Measurements from ENCODE around the gene MCM9. TPM values are rescaled to one million over a fixed set of nuclear protein-coding genes. Genes with fewer than 3 reads are reported as not detected.

The MCM9 gene
- total and polyA plus RNA-seq, 2 donors (not counting 1 experiment from before 2014, with no cell fraction given), result 1.2 to 9.6 TPM

DNA sequence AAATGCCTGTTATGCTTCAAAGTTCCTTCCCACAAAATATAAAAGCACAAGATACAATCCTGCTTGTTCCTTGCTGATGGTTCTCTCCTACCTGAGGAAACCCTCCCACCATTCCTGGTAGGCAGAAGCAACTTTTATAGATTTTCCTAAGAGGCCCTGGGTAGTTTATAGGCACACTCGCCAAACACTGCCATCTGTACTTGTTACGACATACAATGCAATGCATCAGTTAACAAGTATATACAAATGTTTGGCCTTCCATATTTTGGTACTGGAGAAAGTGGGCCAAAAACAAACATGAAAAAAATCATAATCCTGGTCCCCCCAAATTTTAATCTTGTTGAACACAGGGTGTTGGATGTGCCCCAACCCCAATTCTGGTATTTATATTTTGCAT is 16.6 kb downstream of the MCM9 start:
- H2AFZ ChIP-seq (ENCODE audit: low read length), result no peak overlapping the region
- no peak overlapping the region for H3K27ac ChIP-seq (ENCODE audit: insufficient read depth, low read length)
- no peaks in the 10 kb centered on the region for H3K4me1 ChIP-seq (ENCODE audit: control insufficient read depth, extremely low read depth, insufficient read depth, low read length)
- no peak overlapping the region for H3K9ac ChIP-seq (ENCODE audit: insufficient read depth, low read length)
- H4K20me1 ChIP-seq (ENCODE audit: control insufficient read depth, extremely low read depth, insufficient read depth, low read length), result no peaks in the 10 kb centered on the region
- H3K4me2 ChIP-seq (ENCODE audit: extremely low read depth, insufficient read depth, low read length), result no peak overlapping the region
- H3K4me3 ChIP-seq (replicated peaks in 1 of 4; ENCODE audit: control extremely low read depth in 1 of 4, insufficient read depth in 1 of 4, low read depth in 3 of 4, low read length in 4 of 4), result no peak overlapping the region
- H3K36me3 ChIP-seq (ENCODE audit: control insufficient read depth, insufficient read depth, low read length), result no peaks in the 10 kb centered on the region
- no peaks in the 10 kb centered on the region for H3K9me3 ChIP-seq (ENCODE audit: control insufficient read depth, insufficient read depth, low read depth, low read length)
- TF ChIP-seq EZH2 (IDR thresholded peaks at IDR 0.05; ENCODE audit: low read length, missing control alignments), result no peak
- TF ChIP-seq, protein P1, sequence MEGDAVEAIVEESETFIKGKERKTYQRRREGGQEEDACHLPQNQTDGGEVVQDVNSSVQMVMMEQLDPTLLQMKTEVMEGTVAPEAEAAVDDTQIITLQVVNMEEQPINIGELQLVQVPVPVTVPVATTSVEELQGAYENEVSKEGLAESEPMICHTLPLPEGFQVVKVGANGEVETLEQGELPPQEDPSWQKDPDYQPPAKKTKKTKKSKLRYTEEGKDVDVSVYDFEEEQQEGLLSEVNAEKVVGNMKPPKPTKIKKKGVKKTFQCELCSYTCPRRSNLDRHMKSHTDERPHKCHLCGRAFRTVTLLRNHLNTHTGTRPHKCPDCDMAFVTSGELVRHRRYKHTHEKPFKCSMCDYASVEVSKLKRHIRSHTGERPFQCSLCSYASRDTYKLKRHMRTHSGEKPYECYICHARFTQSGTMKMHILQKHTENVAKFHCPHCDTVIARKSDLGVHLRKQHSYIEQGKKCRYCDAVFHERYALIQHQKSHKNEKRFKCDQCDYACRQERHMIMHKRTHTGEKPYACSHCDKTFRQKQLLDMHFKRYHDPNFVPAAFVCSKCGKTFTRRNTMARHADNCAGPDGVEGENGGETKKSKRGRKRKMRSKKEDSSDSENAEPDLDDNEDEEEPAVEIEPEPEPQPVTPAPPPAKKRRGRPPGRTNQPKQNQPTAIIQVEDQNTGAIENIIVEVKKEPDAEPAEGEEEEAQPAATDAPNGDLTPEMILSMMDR (conservative IDR thresholded peaks at IDR 0.05 in 1 of 2, IDR thresholded peaks at IDR 0.05 in 1 of 2; ENCODE audit: low read depth in 1 of 2, low read length in 2 of 2), result no peak
- H3K79me2 ChIP-seq (ENCODE audit: control insufficient read depth, insufficient read depth, low read length), result no peaks in the 10 kb centered on the region
- DNase-seq (ENCODE audit: low read depth in 2 of 2), result peak in 1 of 2 donors; percentile 48
- no peaks in the 10 kb centered on the region for H3K27me3 ChIP-seq (ENCODE audit: control insufficient read depth, insufficient read depth, low read length)

DNA sequence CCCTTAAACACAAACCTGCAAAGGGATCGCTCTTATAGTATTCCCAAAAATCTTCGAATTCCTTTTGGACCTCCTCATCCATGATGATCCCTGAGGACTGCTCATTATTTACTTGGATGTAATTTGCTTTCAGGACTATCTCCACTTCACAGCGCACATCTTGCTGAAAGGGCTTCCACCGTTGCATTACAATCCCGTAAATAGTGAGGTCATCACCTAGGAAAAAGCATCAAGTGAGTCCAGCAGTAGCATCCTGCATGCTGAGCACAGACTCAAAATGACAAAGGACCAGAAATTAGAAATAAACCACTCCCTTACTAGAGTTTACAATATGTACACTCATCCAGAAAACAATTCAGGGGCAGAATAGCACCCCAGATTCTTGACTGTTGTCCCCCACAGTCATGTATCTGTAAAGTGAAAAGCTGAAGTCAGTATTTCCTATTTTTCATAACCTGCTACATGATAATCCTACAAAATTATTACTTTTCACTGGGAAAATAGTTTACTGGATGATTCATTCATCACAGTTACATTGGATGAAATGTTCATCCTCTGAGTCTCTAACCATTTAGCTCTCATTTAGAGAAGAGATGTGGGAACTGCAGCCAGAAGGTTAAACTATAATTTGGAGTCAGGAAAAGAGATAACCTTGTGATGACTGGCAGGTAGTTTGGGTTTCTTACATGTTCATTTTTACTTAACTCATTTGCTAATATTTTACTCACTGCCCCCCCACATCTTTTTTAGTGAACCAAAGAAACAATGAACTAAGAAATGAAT is 17.2 kb downstream of the MCM9 start:
- H3K9me3 ChIP-seq (ENCODE audit: control insufficient read depth, insufficient read depth, low read depth, low read length), result no peaks in the 10 kb centered on the region
- H3K27ac ChIP-seq (ENCODE audit: insufficient read depth, low read length), result no peak overlapping the region
- no peak overlapping the region for H3K9ac ChIP-seq (ENCODE audit: insufficient read depth, low read length)
- H3K36me3 ChIP-seq (ENCODE audit: control insufficient read depth, insufficient read depth, low read length), result no peaks in the 10 kb centered on the region
- no peak for TF ChIP-seq EZH2 (IDR thresholded peaks at IDR 0.05; ENCODE audit: low read length, missing control alignments)
- TF ChIP-seq, protein P1 (conservative IDR thresholded peaks at IDR 0.05 in 1 of 2, IDR thresholded peaks at IDR 0.05 in 1 of 2; ENCODE audit: low read depth in 1 of 2, low read length in 2 of 2), result no peak
- H3K4me3 ChIP-seq (replicated peaks in 1 of 4; ENCODE audit: control extremely low read depth in 1 of 4, insufficient read depth in 1 of 4, low read depth in 3 of 4, low read length in 4 of 4), result no peak overlapping the region
- H3K4me1 ChIP-seq (ENCODE audit: control insufficient read depth, extremely low read depth, insufficient read depth, low read length), result no peaks in the 10 kb centered on the region
- no peaks in the 10 kb centered on the region for H4K20me1 ChIP-seq (ENCODE audit: control insufficient read depth, extremely low read depth, insufficient read depth, low read length)
- H3K27me3 ChIP-seq (ENCODE audit: control insufficient read depth, insufficient read depth, low read length), result no peaks in the 10 kb centered on the region
- H3K79me2 ChIP-seq (ENCODE audit: control insufficient read depth, insufficient read depth, low read length), result no peaks in the 10 kb centered on the region
- H3K4me2 ChIP-seq (ENCODE audit: extremely low read depth, insufficient read depth, low read length), result no peak overlapping the region
- no peak overlapping the region for H2AFZ ChIP-seq (ENCODE audit: low read length)
- DNase-seq (ENCODE audit: low read depth in 2 of 2), result no peak

DNA sequence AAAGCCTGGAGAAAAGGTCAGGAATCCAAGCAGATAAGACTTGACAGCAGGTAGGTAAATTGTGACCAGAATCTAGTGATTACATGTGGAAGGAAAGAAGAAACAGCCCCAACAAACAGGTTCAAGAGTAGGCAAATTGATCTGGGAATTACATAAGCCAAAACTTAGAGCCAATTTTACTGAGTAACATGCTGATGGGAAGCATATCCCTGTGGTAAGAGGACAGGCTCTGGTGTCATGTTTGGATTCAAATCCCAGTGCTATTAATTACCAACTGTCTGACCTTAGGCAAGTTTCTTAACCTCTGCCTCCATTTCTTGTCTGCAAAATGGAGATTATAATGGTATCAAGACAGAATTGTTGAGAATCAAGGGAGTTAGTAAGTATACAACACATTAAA is 20.4 kb downstream of the MCM9 start:
- Histone ChIP-seq H2AFZ (ENCODE audit: low read length) (no peak overlapping the region), H3K4me1 (ENCODE audit: control insufficient read depth, extremely low read depth, insufficient read depth, low read length) (no peaks in the 10 kb centered on the region), H3K9me3 (ENCODE audit: control insufficient read depth, insufficient read depth, low read depth, low read length) (no peaks in the 10 kb centered on the region), H3K4me3 (replicated peaks in 1 of 4; ENCODE audit: control extremely low read depth in 1 of 4, insufficient read depth in 1 of 4, low read depth in 3 of 4, low read length in 4 of 4) (no peak overlapping the region), H4K20me1 (ENCODE audit: control insufficient read depth, extremely low read depth, insufficient read depth, low read length) (no peaks in the 10 kb centered on the region), H3K27me3 (ENCODE audit: control insufficient read depth, insufficient read depth, low read length) (no peaks in the 10 kb centered on the region), H3K4me2 (ENCODE audit: extremely low read depth, insufficient read depth, low read length) (no peak overlapping the region), H3K27ac (ENCODE audit: insufficient read depth, low read length) (no peak overlapping the region), H3K9ac (ENCODE audit: insufficient read depth, low read length) (no peak overlapping the region), H3K79me2 (ENCODE audit: control insufficient read depth, insufficient read depth, low read length) (no peaks in the 10 kb centered on the region), H3K36me3 (ENCODE audit: control insufficient read depth, insufficient read depth, low read length) (no peaks in the 10 kb centered on the region)
- no peak for DNase-seq (ENCODE audit: low read depth in 2 of 2)
- no peak for TF ChIP-seq EZH2 (IDR thresholded peaks at IDR 0.05; ENCODE audit: low read length, missing control alignments)
- TF ChIP-seq, protein P1 (conservative IDR thresholded peaks at IDR 0.05 in 1 of 2, IDR thresholded peaks at IDR 0.05 in 1 of 2; ENCODE audit: low read depth in 1 of 2, low read length in 2 of 2), result no peak
